GM12878 (cell line): ENCODE measurements around the gene GRK1. TPM values are rescaled to one million over a fixed set of nuclear protein-coding genes. Genes with fewer than 3 reads are reported as not detected.

Experiments used
- ATAC-seq: fragments of 200-7000 bp; cut with Tn5 transposase; 3 replicates; pipeline ENCODE4 v1.9.1; 2020; ENCODE audit warnings: mild to moderate bottlenecking, moderate library complexity
- BruUV-seq: library from RNA; stranded (reverse); fragments of 400-500 nt; replicated peaks from 2 replicates; lab custom pipeline; 2021; lab: Mats Ljungman, UMichigan
- CTCF ChIA-PET: fragments of 300-600 bp; sonication (Branson Sonifier 250); formaldehyde crosslinking; extraction: SDS; loops from one replicate; lab custom pipeline; 2021; ENCODE audit warnings: inconsistent platforms; lab: Yijun Ruan, JAX
- POLR2A ChIA-PET: fragments of 350-600 bp; formaldehyde crosslinking; extraction: SDS; loops from one replicate; lab custom pipeline; 2021; ENCODE audit warnings: inconsistent platforms; lab: Charles Lee
- RAD21 ChIA-PET: fragments of 300-600 bp; sonication (Branson Sonifier 250); formaldehyde crosslinking; loops from one replicate; lab custom pipeline; 2023; ENCODE audit warnings: antibody characterized with exemption; ENCODE audit not compliant: unreplicated experiment; lab: Charles Lee
- SMC1A ChIA-PET: fragments of 300-600 bp; sonication (Branson Sonifier 250); formaldehyde crosslinking; loops from one replicate; lab custom pipeline; 2023; ENCODE audit not compliant: unreplicated experiment, uncharacterized antibody; lab: Charles Lee
- DNase-seq: peaks from one replicate; pipeline ENCODE4 v3.0.0-alpha.2; 2011; ENCODE audit warnings: low read depth, low spot score
- FAIRE-seq: peaks from 3 replicates; lab custom pipeline; 2011; peaks lifted over from hg19 to GRCh38; lab: Jason Lieb, UNC
- H2AFZ ChIP-seq: 2 replicates; pipeline ENCODE4 v1.6.0; 2011; ENCODE audit warnings: low read depth, low read length, control low read depth; ENCODE audit not compliant: control insufficient read depth
- H3K27ac ChIP-seq: 2 replicates; pipeline ENCODE4 v1.5.1; 2011; ENCODE audit warnings: control low read depth; ENCODE audit not compliant: control insufficient read depth, insufficient read depth
- H3K27me3 ChIP-seq, 2 experiments: replicated peaks in 1 of 2; 2 replicates each; pipeline versions ENCODE4 v1.6.0 to v1.6.1; 2011; ENCODE audit warnings: low read length in 1 of 2; ENCODE audit not compliant: control insufficient read depth in 2 of 2, insufficient read depth in 2 of 2
- H3K36me3 ChIP-seq, 2 experiments: 2 replicates each; pipeline ENCODE4 v1.5.1; 2011; ENCODE audit warnings: low read length in 1 of 2; ENCODE audit not compliant: control insufficient read depth in 2 of 2, insufficient read depth in 2 of 2
- H3K4me1 ChIP-seq: 2 replicates; pipeline ENCODE4 v1.6.1; 2011; ENCODE audit warnings: mild to moderate bottlenecking, low read length, moderate library complexity, mixed read lengths; ENCODE audit not compliant: control insufficient read depth, insufficient read depth
- H3K4me2 ChIP-seq: 2 replicates; pipeline ENCODE4 v1.6.0; 2011; ENCODE audit warnings: control low read depth; ENCODE audit not compliant: control insufficient read depth, insufficient read depth
- H3K4me3 ChIP-seq: fragments of 200-600 bp; sonication (generic); 2 replicates; pipeline ENCODE4 v1.5.1; 2016
- H3K79me2 ChIP-seq: 2 replicates; pipeline ENCODE4 v1.6.0; 2011; ENCODE audit warnings: low read length; ENCODE audit not compliant: control insufficient read depth, insufficient read depth
- H3K9ac ChIP-seq: 2 replicates; pipeline ENCODE4 v1.8.0; 2011; ENCODE audit warnings: low read length, control low read depth, mixed read lengths; ENCODE audit not compliant: control insufficient read depth, insufficient read depth
- H3K9me3 ChIP-seq: replicated peaks from 3 replicates; pipeline ENCODE4 v1.5.1; 2011; ENCODE audit warnings: mild to moderate bottlenecking, low read length; ENCODE audit not compliant: control insufficient read depth, insufficient read depth
- H4K20me1 ChIP-seq: 2 replicates; pipeline ENCODE4 v1.6.0; 2011; ENCODE audit not compliant: control insufficient read depth, insufficient read depth
- ATF3 ChIP-seq: IDR thresholded peaks from 2 replicates; pipeline ENCODE4 v1.6.1; 2011; ENCODE audit warnings: low read depth, mild to moderate bottlenecking, low read length, moderate library complexity, borderline replicate concordance; ENCODE audit errors: extremely low read depth
- ETV6 ChIP-seq, 2 experiments: fragments of 450-650 bp in 1 of 2; IDR thresholded peaks in 1 of 2; conservative IDR thresholded peaks in 1 of 2; 2 replicates each; pipeline ENCODE4 v1.6.1; 2014; ENCODE audit warnings: antibody characterized with exemption in 1 of 2, borderline replicate concordance in 1 of 2, low read depth in 1 of 2, mild to moderate bottlenecking in 1 of 2, moderate library complexity in 1 of 2
- LARP7 ChIP-seq: fragments of 450-650 bp; IDR thresholded peaks from 2 replicates; pipeline ENCODE4 v1.6.1; 2017; ENCODE audit warnings: mild to moderate bottlenecking
- MLLT1 ChIP-seq: fragments of 450-650 bp; IDR thresholded peaks from 2 replicates; pipeline ENCODE4 v1.6.1; 2016; ENCODE audit warnings: mild to moderate bottlenecking
- NR2C1 ChIP-seq: fragments of 450-650 bp; IDR thresholded peaks from 2 replicates; pipeline ENCODE4 v1.6.1; 2017; ENCODE audit warnings: antibody characterized with exemption, mild to moderate bottlenecking, moderate library complexity
- SP1 ChIP-seq: IDR thresholded peaks from one replicate; pipeline ENCODE4 v1.6.1; 2011; ENCODE audit warnings: low read depth, low read length
- TBL1XR1 ChIP-seq: IDR thresholded peaks from 2 replicates; pipeline ENCODE4 v1.6.1; 2012; ENCODE audit warnings: low read depth, low read length, improper control_type of control experiment
- WGBS: methylation state at CpG from one replicate; pipeline ENCODE4 v1.1.6; 2016; ENCODE audit warnings: low lambda C conversion rate; ENCODE audit not compliant: insufficient replicate concordance, insufficient coverage; ENCODE audit errors: missing lambda C conversion rate; 5-methylcytosine and 5-hydroxymethylcytosine counted together
- in situ Hi-C: fragments of 300-500 bp; cut with MboI; formaldehyde crosslinking; loops from 9 replicates; pipeline ENCODE4 v1.14.3; 2018; ENCODE audit warnings: mixed read lengths
- intact Hi-C: fragments of 100-400 bp; cut with micrococcal nuclease; formaldehyde crosslinking; loops from one replicate; pipeline ENCODE4 v1.14.2; 2022; ENCODE audit not compliant: unreplicated experiment
- polyA plus RNA-seq, 11 experiments: library from polyadenylated mRNA; depleted of rRNA in 4 of 11; unstranded in 6 of 11; stranded (reverse) in 5 of 11; fragments of >200 nt; fragmentation: Nextera tagmentation in 4 of 11; fragmentation: Illumina TruSeq in 1 of 11; extraction: Ambion mirVana in 4 of 11; extraction: Trizol in 1 of 11; gene quantifications; 1 replicate in 1 of 11; 2 replicates in 10 of 11; pipeline versions ENCODE4 v1.2.1 to v1.2.3, GENCODE V29; 2011 to 2016; ENCODE audit warnings: inconsistent platforms in 2 of 11, missing spikeins in 2 of 11, low read depth in 1 of 11
- total RNA-seq, 4 experiments: library from RNA; depleted of rRNA in 3 of 4; stranded (reverse); fragments of >200 nt in 3 of 4; fragmentation: Illumina TruSeq in 1 of 4; extraction: Trizol in 1 of 4; gene quantifications; 2 replicates each; pipeline versions ENCODE4 v1.2.1 to v1.2.3, GENCODE V29; 2013 to 2021
- TF ChIP-seq, protein P1 (sequence below): fragments of 450-650 bp; formaldehyde crosslinking; IDR thresholded peaks from 2 replicates; pipeline ENCODE4 v1.4.0; 2020; ENCODE audit warnings: mild to moderate bottlenecking, moderate library complexity
- TF ChIP-seq, protein P2 (sequence below): IDR thresholded peaks from 2 replicates; pipeline ENCODE4 v1.6.1; 2012; ENCODE audit warnings: low read length, inconsistent platforms
- TF ChIP-seq, protein P3 (sequence below): fragments of 150-350 bp; IDR thresholded peaks from 2 replicates; pipeline ENCODE4 v1.6.1; 2016; ENCODE audit warnings: low read depth, low read length

The GRK1 gene
- total and polyA plus RNA-seq, 10 of the 15 experiments (the other 5 are each of a cell fraction or from before 2014, with no cell fraction given), result under 0.01 to 0.04 TPM; not detected in 8

DNA sequence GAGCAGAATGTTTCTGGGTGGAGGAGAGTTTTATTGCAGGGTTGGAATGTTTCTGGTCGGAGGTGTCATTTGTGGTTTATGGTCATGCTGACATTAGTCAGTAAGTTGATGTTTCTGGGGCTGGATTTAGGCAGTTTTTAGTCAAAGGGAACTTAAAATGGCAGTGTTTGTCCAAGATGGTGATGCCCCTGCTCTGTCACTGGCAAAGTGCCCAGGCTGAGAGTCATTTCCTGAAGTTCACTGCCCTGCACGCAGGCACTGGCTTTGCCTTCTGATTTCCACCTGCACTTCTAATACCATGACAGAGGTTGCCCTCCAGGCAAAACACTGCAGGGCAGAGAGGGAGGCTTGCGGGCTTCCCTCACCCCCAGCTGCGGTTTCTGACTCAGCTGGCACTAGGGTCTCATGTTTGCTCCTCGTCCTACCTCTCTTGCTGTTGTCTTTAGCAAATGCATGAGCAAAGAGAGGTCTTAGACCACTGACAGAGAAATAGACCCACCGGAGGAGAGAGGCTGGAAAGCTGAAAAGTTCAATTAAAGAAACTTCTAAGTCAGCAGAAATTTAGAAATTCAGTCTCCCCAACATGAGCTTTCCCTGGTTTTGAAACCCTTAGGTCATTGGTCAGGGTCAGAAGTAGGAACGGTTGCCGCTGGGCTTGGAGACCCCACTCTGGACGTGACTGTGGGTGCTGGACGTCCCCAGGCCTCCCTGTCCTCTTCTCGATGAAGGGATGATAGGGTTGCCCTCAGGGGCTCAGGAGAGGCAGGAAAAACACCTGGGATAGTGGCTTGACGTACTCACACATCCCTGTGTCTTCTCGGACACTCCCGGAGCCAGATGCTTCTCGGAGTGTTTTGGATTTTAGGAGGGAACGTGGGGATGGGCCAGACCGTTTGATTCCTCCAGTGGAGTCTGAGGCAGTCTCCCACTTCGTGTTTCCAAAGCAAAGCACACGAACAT lies 118.3 kb downstream of the GRK1 start:
- no peaks in the 10 kb centered on the region for H3K79me2 ChIP-seq
- H3K27ac ChIP-seq, result no peak overlapping the region
- RAD21 ChIA-PET, result no interaction called here
- no peak overlapping the region for H3K4me2 ChIP-seq
- no peaks in the 10 kb centered on the region for H4K20me1 ChIP-seq
- SMC1A ChIA-PET, result no interaction called here
- CTCF ChIA-PET, result no interaction called here
- H3K27me3 ChIP-seq, result no peaks in the 10 kb centered on the region; a peak in 2 of 4 replicates
- POLR2A ChIA-PET, result no interaction called here
- in situ Hi-C loops (no loop called here), intact Hi-C loops (no loop called here)
- DNase-seq (no peak), FAIRE-seq (no peak), ATAC-seq (no peak)
- H3K36me3 ChIP-seq, result no peaks in the 10 kb centered on the region
- BruUV-seq, result no TSS peak
- 24% methylated on average over 19 of the region's 19 CpGs for WGBS
- H3K9ac ChIP-seq, result no peak overlapping the region
- no peak overlapping the region for H2AFZ ChIP-seq
- no peaks in the 10 kb centered on the region for H3K4me1 ChIP-seq
- no peak overlapping the region for H3K4me3 ChIP-seq
- H3K9me3 ChIP-seq, result no peaks in the 10 kb centered on the region
- TF ChIP-seq MLLT1 (no peak), SP1 (no peak), LARP7 (no peak), NR2C1 (no peak), ETV6 (conservative IDR thresholded peaks at IDR 0.05 in 1 of 2, IDR thresholded peaks at IDR 0.05 in 1 of 2; ENCODE audit: borderline replicate concordance in 1 of 2, low read depth in 1 of 2) (no peak), ATF3 (no peak), TBL1XR1 (no peak)
- TF ChIP-seq, protein P1, sequence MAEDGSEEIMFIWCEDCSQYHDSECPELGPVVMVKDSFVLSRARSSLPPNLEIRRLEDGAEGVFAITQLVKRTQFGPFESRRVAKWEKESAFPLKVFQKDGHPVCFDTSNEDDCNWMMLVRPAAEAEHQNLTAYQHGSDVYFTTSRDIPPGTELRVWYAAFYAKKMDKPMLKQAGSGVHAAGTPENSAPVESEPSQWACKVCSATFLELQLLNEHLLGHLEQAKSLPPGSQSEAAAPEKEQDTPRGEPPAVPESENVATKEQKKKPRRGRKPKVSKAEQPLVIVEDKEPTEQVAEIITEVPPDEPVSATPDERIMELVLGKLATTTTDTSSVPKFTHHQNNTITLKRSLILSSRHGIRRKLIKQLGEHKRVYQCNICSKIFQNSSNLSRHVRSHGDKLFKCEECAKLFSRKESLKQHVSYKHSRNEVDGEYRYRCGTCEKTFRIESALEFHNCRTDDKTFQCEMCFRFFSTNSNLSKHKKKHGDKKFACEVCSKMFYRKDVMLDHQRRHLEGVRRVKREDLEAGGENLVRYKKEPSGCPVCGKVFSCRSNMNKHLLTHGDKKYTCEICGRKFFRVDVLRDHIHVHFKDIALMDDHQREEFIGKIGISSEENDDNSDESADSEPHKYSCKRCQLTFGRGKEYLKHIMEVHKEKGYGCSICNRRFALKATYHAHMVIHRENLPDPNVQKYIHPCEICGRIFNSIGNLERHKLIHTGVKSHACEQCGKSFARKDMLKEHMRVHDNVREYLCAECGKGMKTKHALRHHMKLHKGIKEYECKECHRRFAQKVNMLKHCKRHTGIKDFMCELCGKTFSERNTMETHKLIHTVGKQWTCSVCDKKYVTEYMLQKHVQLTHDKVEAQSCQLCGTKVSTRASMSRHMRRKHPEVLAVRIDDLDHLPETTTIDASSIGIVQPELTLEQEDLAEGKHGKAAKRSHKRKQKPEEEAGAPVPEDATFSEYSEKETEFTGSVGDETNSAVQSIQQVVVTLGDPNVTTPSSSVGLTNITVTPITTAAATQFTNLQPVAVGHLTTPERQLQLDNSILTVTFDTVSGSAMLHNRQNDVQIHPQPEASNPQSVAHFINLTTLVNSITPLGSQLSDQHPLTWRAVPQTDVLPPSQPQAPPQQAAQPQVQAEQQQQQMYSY (CRISPR knock-in tag), result no peak
- TF ChIP-seq, protein P2, sequence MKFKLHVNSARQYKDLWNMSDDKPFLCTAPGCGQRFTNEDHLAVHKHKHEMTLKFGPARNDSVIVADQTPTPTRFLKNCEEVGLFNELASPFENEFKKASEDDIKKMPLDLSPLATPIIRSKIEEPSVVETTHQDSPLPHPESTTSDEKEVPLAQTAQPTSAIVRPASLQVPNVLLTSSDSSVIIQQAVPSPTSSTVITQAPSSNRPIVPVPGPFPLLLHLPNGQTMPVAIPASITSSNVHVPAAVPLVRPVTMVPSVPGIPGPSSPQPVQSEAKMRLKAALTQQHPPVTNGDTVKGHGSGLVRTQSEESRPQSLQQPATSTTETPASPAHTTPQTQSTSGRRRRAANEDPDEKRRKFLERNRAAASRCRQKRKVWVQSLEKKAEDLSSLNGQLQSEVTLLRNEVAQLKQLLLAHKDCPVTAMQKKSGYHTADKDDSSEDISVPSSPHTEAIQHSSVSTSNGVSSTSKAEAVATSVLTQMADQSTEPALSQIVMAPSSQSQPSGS, result no peak
- TF ChIP-seq, protein P3, sequence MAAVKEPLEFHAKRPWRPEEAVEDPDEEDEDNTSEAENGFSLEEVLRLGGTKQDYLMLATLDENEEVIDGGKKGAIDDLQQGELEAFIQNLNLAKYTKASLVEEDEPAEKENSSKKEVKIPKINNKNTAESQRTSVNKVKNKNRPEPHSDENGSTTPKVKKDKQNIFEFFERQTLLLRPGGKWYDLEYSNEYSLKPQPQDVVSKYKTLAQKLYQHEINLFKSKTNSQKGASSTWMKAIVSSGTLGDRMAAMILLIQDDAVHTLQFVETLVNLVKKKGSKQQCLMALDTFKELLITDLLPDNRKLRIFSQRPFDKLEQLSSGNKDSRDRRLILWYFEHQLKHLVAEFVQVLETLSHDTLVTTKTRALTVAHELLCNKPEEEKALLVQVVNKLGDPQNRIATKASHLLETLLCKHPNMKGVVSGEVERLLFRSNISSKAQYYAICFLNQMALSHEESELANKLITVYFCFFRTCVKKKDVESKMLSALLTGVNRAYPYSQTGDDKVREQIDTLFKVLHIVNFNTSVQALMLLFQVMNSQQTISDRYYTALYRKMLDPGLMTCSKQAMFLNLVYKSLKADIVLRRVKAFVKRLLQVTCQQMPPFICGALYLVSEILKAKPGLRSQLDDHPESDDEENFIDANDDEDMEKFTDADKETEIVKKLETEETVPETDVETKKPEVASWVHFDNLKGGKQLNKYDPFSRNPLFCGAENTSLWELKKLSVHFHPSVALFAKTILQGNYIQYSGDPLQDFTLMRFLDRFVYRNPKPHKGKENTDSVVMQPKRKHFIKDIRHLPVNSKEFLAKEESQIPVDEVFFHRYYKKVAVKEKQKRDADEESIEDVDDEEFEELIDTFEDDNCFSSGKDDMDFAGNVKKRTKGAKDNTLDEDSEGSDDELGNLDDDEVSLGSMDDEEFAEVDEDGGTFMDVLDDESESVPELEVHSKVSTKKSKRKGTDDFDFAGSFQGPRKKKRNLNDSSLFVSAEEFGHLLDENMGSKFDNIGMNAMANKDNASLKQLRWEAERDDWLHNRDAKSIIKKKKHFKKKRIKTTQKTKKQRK, result no peak
